IMR-90 (cell line): Measurements from ENCODE around the gene RTEL1. TPM values are rescaled to one million over a fixed set of nuclear protein-coding genes. Genes with fewer than 3 reads are reported as not detected.
"Not testable (repeated sequence)": the region's sequence is repeated elsewhere in the genome, so short reads cannot be mapped to it uniquely, and the experiment has no call there.

Experiments
- ATAC-seq: fragments of 200-7000 bp; cut with Tn5 transposase; 2 replicates; pipeline ENCODE4 v1.9.1; 2020; ENCODE audit warnings: low read depth, mild to moderate bottlenecking, moderate library complexity
- BruUV-seq: library from RNA; stranded (reverse); fragments of 400-500 nt; replicated peaks from 2 replicates; lab custom pipeline; 2021; lab: Mats Ljungman, UMichigan
- CTCF ChIA-PET: fragments of 300-600 bp; formaldehyde crosslinking; extraction: SDS; loops from one replicate; lab custom pipeline; 2021; ENCODE audit warnings: antibody characterized with exemption; lab: Yijun Ruan, JAX
- POLR2A ChIA-PET: fragments of 300-600 bp; sonication (Branson Sonifier 250); formaldehyde crosslinking; loops from one replicate; lab custom pipeline; 2022; ENCODE audit warnings: antibody characterized with exemption; ENCODE audit not compliant: unreplicated experiment; lab: Charles Lee
- DNase-seq: peaks from one replicate; pipeline ENCODE4 v3.0.0; 2013
- H2AFZ ChIP-seq: replicated peaks from 2 replicates; pipeline ENCODE3; 2013; ENCODE audit warnings: low read length, mild to moderate bottlenecking; ENCODE audit not compliant: poor library complexity
- H2AK5ac ChIP-seq: 2 replicates; pipeline ENCODE4 v1.6.1; 2013; ENCODE audit warnings: low read depth, low read length, inconsistent platforms
- H2AK9ac ChIP-seq: replicated peaks from 2 replicates; pipeline ENCODE3; 2013; ENCODE audit warnings: mild to moderate bottlenecking, low read depth, low read length, moderate library complexity; ENCODE audit not compliant: poor library complexity
- H2BK120ac ChIP-seq: 2 replicates; pipeline ENCODE4 v1.6.1; 2013; ENCODE audit warnings: low read depth, low read length, inconsistent platforms
- H2BK15ac ChIP-seq: 3 replicates; pipeline ENCODE4 v1.6.1; 2013; ENCODE audit warnings: low read depth, low read length, inconsistent platforms
- H2BK20ac ChIP-seq: 2 replicates; pipeline ENCODE4 v1.6.1; 2013; ENCODE audit warnings: low read depth, mild to moderate bottlenecking, inconsistent platforms, low read length, moderate library complexity
- H2BK5ac ChIP-seq: 2 replicates; pipeline ENCODE4 v1.6.1; 2013; ENCODE audit warnings: mild to moderate bottlenecking, low read depth, low read length, inconsistent platforms; ENCODE audit not compliant: poor library complexity, severe bottlenecking
- H3K14ac ChIP-seq: replicated peaks from 2 replicates; pipeline ENCODE4 v1.6.1; 2013; ENCODE audit warnings: low read depth, low read length, inconsistent platforms
- H3K18ac ChIP-seq: 2 replicates; pipeline ENCODE4 v1.6.1; 2013; ENCODE audit warnings: low read depth, low read length, control low read depth
- H3K23ac ChIP-seq: 2 replicates; pipeline ENCODE4 v1.6.1; 2013; ENCODE audit warnings: low read depth, low read length, inconsistent platforms
- H3K27ac ChIP-seq: 2 replicates; pipeline ENCODE4 v1.5.1; 2013; ENCODE audit warnings: mild to moderate bottlenecking, control low read depth, low read length; ENCODE audit not compliant: insufficient read depth
- H3K27me3 ChIP-seq: 2 replicates; pipeline ENCODE4 v1.6.1; 2013; ENCODE audit warnings: low read length; ENCODE audit not compliant: control insufficient read depth, insufficient read depth
- H3K36me3 ChIP-seq: 2 replicates; pipeline ENCODE4 v1.6.1; 2013; ENCODE audit warnings: low read length, mixed read lengths; ENCODE audit not compliant: control insufficient read depth, insufficient read depth
- H3K4ac ChIP-seq: 2 replicates; pipeline ENCODE4 v1.6.1; 2013; ENCODE audit warnings: low read depth, low read length, inconsistent platforms
- H3K4me1 ChIP-seq: 2 replicates; pipeline ENCODE4 v1.6.1; 2013; ENCODE audit warnings: low read length, mixed read lengths; ENCODE audit not compliant: control insufficient read depth, insufficient read depth
- H3K4me2 ChIP-seq: 2 replicates; pipeline ENCODE4 v1.6.1; 2013; ENCODE audit warnings: low read depth, mild to moderate bottlenecking, control low read depth, low read length, moderate library complexity
- H3K4me3 ChIP-seq: 2 replicates; pipeline ENCODE4 v1.5.1; 2013; ENCODE audit warnings: low read depth, mild to moderate bottlenecking, control low read depth, low read length, moderate library complexity; ENCODE audit not compliant: insufficient read depth
- H3K56ac ChIP-seq: 2 replicates; pipeline ENCODE4 v1.6.1; 2013; ENCODE audit warnings: low read length, inconsistent platforms; ENCODE audit not compliant: insufficient read depth; ENCODE audit errors: extremely low read depth
- H3K79me1 ChIP-seq, 2 experiments: 2 replicates each; pipeline ENCODE4 v1.6.1; 2013; ENCODE audit warnings: low read length in 2 of 2, inconsistent platforms in 1 of 2, low read depth in 1 of 2
- H3K9ac ChIP-seq: 2 replicates; pipeline ENCODE4 v1.6.1; 2013; ENCODE audit warnings: low read depth, low read length, control low read depth
- H3K9me1 ChIP-seq: 2 replicates; pipeline ENCODE4 v1.6.1; 2013; ENCODE audit warnings: low read length, inconsistent platforms; ENCODE audit not compliant: insufficient read depth
- H3K9me3 ChIP-seq: 2 replicates; pipeline ENCODE4 v1.6.1; 2013; ENCODE audit warnings: low read length; ENCODE audit not compliant: control insufficient read depth, insufficient read depth
- H4K20me1 ChIP-seq: 2 replicates; pipeline ENCODE4 v1.6.1; 2013; ENCODE audit warnings: low read length, inconsistent platforms; ENCODE audit not compliant: insufficient read depth
- H4K5ac ChIP-seq: 2 replicates; pipeline ENCODE4 v1.6.1; 2013; ENCODE audit warnings: mild to moderate bottlenecking, low read depth, low read length, control low read depth
- H4K8ac ChIP-seq, 2 experiments: 2 replicates each; pipeline ENCODE4 v1.6.1; 2013; ENCODE audit warnings: low read depth in 2 of 2, low read length in 2 of 2, control low read depth in 1 of 2, inconsistent platforms in 1 of 2
- H4K91ac ChIP-seq: 2 replicates; pipeline ENCODE4 v1.6.1; 2013; ENCODE audit warnings: low read depth, low read length, inconsistent platforms; ENCODE audit not compliant: insufficient read depth
- WGBS, 2 experiments: methylation state at CpG; one replicate each; pipeline versions ENCODE4 v1.1.5 to v1.1.7; 2013; ENCODE audit warnings: missing lambda C conversion rate in 2 of 2; ENCODE audit not compliant: insufficient read length in 1 of 2; ENCODE audit errors: extremely low coverage in 2 of 2; 5-methylcytosine and 5-hydroxymethylcytosine counted together
- dilution Hi-C: fragments of 300-500 bp; cut with HindIII; formaldehyde crosslinking; loops from one replicate; pipeline ENCODE4 v1.14.3; 2018; ENCODE audit warnings: low sequenced_read_pairs; ENCODE audit not compliant: unreplicated experiment
- in situ Hi-C: fragments of 300-500 bp; cut with MboI; formaldehyde crosslinking; loops from 3 replicates; pipeline ENCODE4 v1.14.3; 2019; ENCODE audit warnings: low sequenced_read_pairs, inconsistent platforms, mixed read lengths
- intact Hi-C: fragments of 100-400 bp; cut with micrococcal nuclease; formaldehyde crosslinking; loops from 2 replicates; pipeline ENCODE4 v1.10.0; 2022
- polyA plus RNA-seq, 3 experiments: library from polyadenylated mRNA; depleted of rRNA; stranded (reverse); fragments of >200 nt; gene quantifications; 2 replicates each; pipeline ENCODE4 v1.2.3, GENCODE V29; 2012; ENCODE audit warnings: low replicate concordance in 1 of 3
- total RNA-seq: library from RNA; depleted of rRNA; stranded (reverse); fragments of >200 nt; gene quantifications from 2 replicates; pipeline ENCODE4 v1.2.3, GENCODE V29; 2012

Gene RTEL1
- total and polyA plus RNA-seq, 2 of the 4 experiments (the other 2 are of a cell fraction), result 14.7 to 18.8 TPM

DNA sequence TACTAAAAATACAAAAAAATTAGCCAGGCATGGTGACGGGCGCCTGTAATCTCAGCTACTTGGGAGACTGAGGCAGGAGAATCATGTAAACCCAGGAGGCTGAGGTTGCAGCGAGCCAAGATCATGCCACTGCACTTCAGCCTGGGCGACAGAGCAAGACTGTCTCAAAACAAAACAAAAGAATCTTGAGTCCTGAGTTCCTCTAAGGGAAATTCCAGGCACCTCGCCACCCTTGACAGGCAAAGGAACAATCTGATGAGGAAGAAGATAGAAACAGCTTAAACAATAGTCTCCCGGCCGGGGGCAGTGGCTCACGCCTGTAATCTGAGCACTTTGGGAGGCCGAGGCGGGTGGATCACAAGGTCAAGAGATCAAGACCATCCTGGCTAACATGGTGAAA, 26.7 kb upstream of the RTEL1 start:
- H3K27me3 ChIP-seq, H3K4me3 ChIP-seq, ATAC-seq, intact Hi-C loops, H3K4ac ChIP-seq, H3K18ac ChIP-seq, H3K9me3 ChIP-seq, DNase-seq, CTCF ChIA-PET, H4K5ac ChIP-seq, H2AFZ ChIP-seq, H4K20me1 ChIP-seq, in situ Hi-C loops, H3K56ac ChIP-seq, H2BK15ac ChIP-seq, H3K23ac ChIP-seq, H3K14ac ChIP-seq, H3K9me1 ChIP-seq, H3K4me2 ChIP-seq, H3K9ac ChIP-seq, BruUV-seq, H3K27ac ChIP-seq, H4K91ac ChIP-seq, H2AK5ac ChIP-seq, dilution Hi-C loops, H2BK20ac ChIP-seq, H3K36me3 ChIP-seq, H2BK5ac ChIP-seq, H2AK9ac ChIP-seq, H2BK120ac ChIP-seq, H4K8ac ChIP-seq, POLR2A ChIA-PET, H3K4me1 ChIP-seq: not testable (repeated sequence)
- 83% methylated on average over 2 of the region's 10 CpGs; no CpG with 5 or more reads in 1 of the 2 experiments for whole genome bisulfite sequencing, 2 experiments
- H3K79me1 ChIP-seq, result peaks cover 18 to 24% of the 10 kb centered on the region in 2 experiments
